Neural progenitor cell (in vitro differentiated cells): ENCODE data around the gene PLCZ1. TPM values are rescaled to one million over a fixed set of nuclear protein-coding genes. Genes with fewer than 3 reads are reported as not detected.
A peak's percentile ranks its signal among the peaks of the same experiment; 100 is the strongest.

Experiments used
- DNase-seq: peaks from one replicate; pipeline ENCODE4 v3.0.0-alpha.2; 2016; ENCODE audit warnings: low spot score
- H2AFZ ChIP-seq: fragments of 200-600 bp; sonication (generic); replicated peaks from 2 replicates; pipeline ENCODE4 v1.6.1; 2016; ENCODE audit warnings: antibody characterized with exemption
- H3F3A ChIP-seq: fragments of 200-600 bp; sonication (generic); 2 replicates; pipeline ENCODE4 v1.6.1; 2016; ENCODE audit warnings: antibody characterized with exemption, low read depth
- H3K27ac ChIP-seq: fragments of 200-600 bp; sonication (generic); 2 replicates; pipeline ENCODE4 v1.5.1; 2016; ENCODE audit warnings: mild to moderate bottlenecking
- H3K27me3 ChIP-seq: fragments of 200-600 bp; sonication (generic); 2 replicates; pipeline ENCODE4 v1.6.1; 2016; ENCODE audit warnings: mild to moderate bottlenecking, moderate library complexity
- H3K36me3 ChIP-seq: fragments of 200-600 bp; sonication (generic); 2 replicates; pipeline ENCODE4 v1.5.1; 2016
- H3K4me1 ChIP-seq: fragments of 200-600 bp; sonication (generic); 2 replicates; pipeline ENCODE4 v1.6.1; 2016; ENCODE audit warnings: mixed run types
- H3K4me2 ChIP-seq: fragments of 200-600 bp; sonication (generic); 2 replicates; pipeline ENCODE4 v1.6.1; 2016
- H3K4me3 ChIP-seq: fragments of 200-600 bp; sonication (generic); 2 replicates; pipeline ENCODE4 v1.5.1; 2016
- H3K79me2 ChIP-seq: fragments of 200-600 bp; sonication (generic); 2 replicates; pipeline ENCODE4 v1.6.1; 2016; ENCODE audit warnings: low read depth
- H3K9ac ChIP-seq: fragments of 200-600 bp; sonication (generic); 2 replicates; pipeline ENCODE4 v1.6.1; 2016
- H3K9me3 ChIP-seq: fragments of 200-600 bp; sonication (generic); 2 replicates; pipeline ENCODE4 v1.5.1; 2016; ENCODE audit warnings: low read depth
- H4K20me1 ChIP-seq: fragments of 200-600 bp; sonication (generic); 2 replicates; pipeline ENCODE4 v1.6.1; 2016; ENCODE audit warnings: low read depth
- H3K27ac Mint-ChIP-seq: 3 replicates; pipeline ENCODE4 v1.8.0; 2021; ENCODE audit warnings: mixed read lengths
- H3K27me3 Mint-ChIP-seq: 2 replicates; pipeline ENCODE4 v1.8.0; 2022; ENCODE audit warnings: low read depth, mild to moderate bottlenecking, inconsistent platforms, moderate library complexity, mixed read lengths; ENCODE audit not compliant: insufficient read depth
- H3K36me3 Mint-ChIP-seq: 3 replicates; pipeline ENCODE4 v1.8.0; 2021; ENCODE audit warnings: mixed read lengths
- H3K4me1 Mint-ChIP-seq: 3 replicates; pipeline ENCODE4 v1.8.0; 2021; ENCODE audit warnings: mixed read lengths
- H3K4me3 Mint-ChIP-seq: 3 replicates; pipeline ENCODE4 v1.8.0; 2021; ENCODE audit warnings: mild to moderate bottlenecking, moderate library complexity, mixed read lengths
- H3K9me3 Mint-ChIP-seq: 3 replicates; pipeline ENCODE4 v1.8.0; 2020; ENCODE audit warnings: mixed read lengths
- CTCF ChIP-seq: fragments of 200-600 bp; sonication (generic); IDR thresholded peaks from 2 replicates; pipeline ENCODE4 v1.5.1; 2017; ENCODE audit warnings: antibody characterized with exemption, mild to moderate bottlenecking
- EZH2 ChIP-seq: fragments of 200-600 bp; sonication (generic); IDR thresholded peaks from 2 replicates; pipeline ENCODE4 v1.6.1; 2017; ENCODE audit warnings: antibody characterized with exemption, mild to moderate bottlenecking, moderate library complexity
- EZH2phosphoT487 ChIP-seq: fragments of 200-600 bp; sonication (generic); IDR thresholded peaks from 2 replicates; pipeline ENCODE4 v1.6.1; 2017; ENCODE audit warnings: antibody characterized with exemption
- total RNA-seq: library from RNA; depleted of rRNA; stranded (reverse); fragments of >200 nt; gene quantifications from 2 replicates; pipeline ENCODE4 v1.2.3, GENCODE V29; 2015; ENCODE audit warnings: low replicate concordance

The PLCZ1 gene
- total RNA-seq, 1 donor from 2014 or later, result not detected

GRCh38 chr12:18706798-18707197 is 31.0 kb downstream of the PLCZ1 start:
- DNase-seq, result no peak
- peaks cover 15% of the 10 kb centered on the region for H3K9me3 Mint-ChIP-seq
- H3K4me1 Mint-ChIP-seq, result peaks cover 10% of the 10 kb centered on the region
- H3K36me3 ChIP-seq, result no peaks in the 10 kb centered on the region
- peaks cover 14% of the 10 kb centered on the region for H3K4me1 ChIP-seq
- H3K27ac Mint-ChIP-seq, result no peak overlapping the region
- no peaks in the 10 kb centered on the region for H3K79me2 ChIP-seq
- H3K4me3 ChIP-seq, result no peak overlapping the region
- no peaks in the 10 kb centered on the region for H3K27me3 Mint-ChIP-seq
- no peak overlapping the region for H3K4me3 Mint-ChIP-seq
- no peak overlapping the region for H3K27ac ChIP-seq
- no peak overlapping the region for H3K9ac ChIP-seq
- H3F3A ChIP-seq, result no peaks in the 10 kb centered on the region
- peaks cover 12% of the 10 kb centered on the region for H3K9me3 ChIP-seq
- no peaks in the 10 kb centered on the region for H4K20me1 ChIP-seq
- no peak for TF ChIP-seq EZH2phosphoT487
- TF ChIP-seq EZH2, result no peak
- TF ChIP-seq CTCF, result no peak
- H2AFZ ChIP-seq, result no peak overlapping the region
- no peaks in the 10 kb centered on the region for H3K36me3 Mint-ChIP-seq
- no peaks in the 10 kb centered on the region for H3K27me3 ChIP-seq
- H3K4me2 ChIP-seq, result no peak overlapping the region

GRCh38 chr12:18703911-18704310 is 33.9 kb downstream of the PLCZ1 start:
- H3K27ac Mint-ChIP-seq, result peak overlapping the region; percentile 2
- H3K9me3 ChIP-seq, result peaks cover 7% of the 10 kb centered on the region
- no peak overlapping the region for H3K9ac ChIP-seq
- peak overlapping the region; percentile 15 for H3K27ac ChIP-seq
- peaks cover 9% of the 10 kb centered on the region for H3K9me3 Mint-ChIP-seq
- DNase-seq, result no peak
- H3K36me3 Mint-ChIP-seq, result no peaks in the 10 kb centered on the region
- peak overlapping the region; percentile 85 for H2AFZ ChIP-seq
- no peaks in the 10 kb centered on the region for H3F3A ChIP-seq
- H3K4me3 Mint-ChIP-seq, result no peak overlapping the region
- no peaks in the 10 kb centered on the region for H3K27me3 Mint-ChIP-seq
- peaks cover 14% of the 10 kb centered on the region for H3K4me1 ChIP-seq
- H4K20me1 ChIP-seq, result no peaks in the 10 kb centered on the region
- H3K27me3 ChIP-seq, result no peaks in the 10 kb centered on the region
- H3K4me1 Mint-ChIP-seq, result peaks cover 14% of the 10 kb centered on the region
- H3K79me2 ChIP-seq, result no peaks in the 10 kb centered on the region
- H3K36me3 ChIP-seq, result no peaks in the 10 kb centered on the region
- TF ChIP-seq CTCF, result no peak
- TF ChIP-seq EZH2, result no peak
- TF ChIP-seq EZH2phosphoT487, result no peak
- peak overlapping the region; percentile 28 for H3K4me2 ChIP-seq
- H3K4me3 ChIP-seq, result no peak overlapping the region

GRCh38 chr12:18703321-18703720 is 34.5 kb downstream of the PLCZ1 start:
- Histone ChIP-seq H3K79me2 (no peaks in the 10 kb centered on the region), H3K36me3 (no peaks in the 10 kb centered on the region), H3K27ac (peak overlapping the region; percentile 15), H3K27me3 (no peaks in the 10 kb centered on the region), H3K9me3 (peaks cover 6% of the 10 kb centered on the region), H4K20me1 (no peaks in the 10 kb centered on the region), H3K4me3 (no peak overlapping the region), H3K4me2 (peak overlapping the region; percentile 28), H3K9ac (no peak overlapping the region), H3K4me1 (peaks cover 14% of the 10 kb centered on the region), H2AFZ (no peak overlapping the region), H3F3A (no peaks in the 10 kb centered on the region)
- Mint-ChIP-seq H3K36me3 (no peaks in the 10 kb centered on the region), H3K9me3 (peaks cover 5% of the 10 kb centered on the region), H3K4me3 (no peak overlapping the region), H3K4me1 (peaks cover 14% of the 10 kb centered on the region), H3K27ac (peak overlapping the region; percentile 7), H3K27me3 (no peaks in the 10 kb centered on the region)
- no peak for TF ChIP-seq CTCF
- TF ChIP-seq EZH2, result no peak
- TF ChIP-seq EZH2phosphoT487, result no peak
- DNase-seq, result no peak

- Mint-ChIP-seq H3K4me1 (peaks cover 20% of the 10 kb centered on the region), H3K4me3 (no peak overlapping the region), H3K27ac (no peak overlapping the region), H3K9me3 (peaks cover 2% of the 10 kb centered on the region), H3K36me3 (no peaks in the 10 kb centered on the region), H3K27me3 (no peaks in the 10 kb centered on the region)
- Histone ChIP-seq H4K20me1 (no peaks in the 10 kb centered on the region), H3K79me2 (no peaks in the 10 kb centered on the region), H3K27ac (no peak overlapping the region), H3F3A (no peaks in the 10 kb centered on the region), H2AFZ (no peak overlapping the region), H3K4me1 (peaks cover 14% of the 10 kb centered on the region), H3K27me3 (no peaks in the 10 kb centered on the region), H3K4me3 (no peak overlapping the region), H3K36me3 (no peaks in the 10 kb centered on the region), H3K9ac (no peak overlapping the region), H3K9me3 (no peaks in the 10 kb centered on the region), H3K4me2 (no peak overlapping the region)
- no peak for TF ChIP-seq CTCF
- TF ChIP-seq EZH2phosphoT487, result no peak
- TF ChIP-seq EZH2, result no peak
- no peak for DNase-seq
These were observed 37.5 kb downstream of the PLCZ1 start for GRCh38 chr12:18700271-18700670.
